Vagina (tissue), 2 donors: ENCODE measurements around the gene FCN1. TPM values are rescaled to one million over a fixed set of nuclear protein-coding genes. Genes with fewer than 3 reads are reported as not detected.
A peak's percentile ranks its signal among the peaks of the same experiment; 100 is the strongest.

ENCODE experiments used
- DNase-seq, 2 donors: peaks; one replicate each; pipeline ENCODE4 v3.0.0-alpha.2; 2017; ENCODE audit errors: extremely low spot score in 2 of 2
- H3K27ac ChIP-seq: fragments of 200-600 bp; sonication (generic); one replicate; pipeline ENCODE4 v1.5.1; 2019
- H3K27me3 ChIP-seq: fragments of 200-600 bp; sonication (generic); one replicate; pipeline ENCODE4 v1.5.1; 2019
- H3K36me3 ChIP-seq, 2 donors: fragments of 200-600 bp; sonication (generic); one replicate each; pipeline ENCODE4 v1.5.1; 2017 to 2019
- H3K4me1 ChIP-seq: fragments of 200-600 bp; sonication (generic); one replicate; pipeline ENCODE4 v1.5.1; 2019
- H3K4me3 ChIP-seq, 2 donors: fragments of 200-600 bp; sonication (generic); 1 replicate in 1 of 2; 2 replicates in 1 of 2; pipeline ENCODE4 v1.5.1; 2016 to 2019
- H3K9me3 ChIP-seq: fragments of 200-600 bp; sonication (generic); one replicate; pipeline ENCODE4 v1.5.1; 2019
- CTCF ChIP-seq, 3 experiments: fragments of 450-650 bp in 2 of 3; fragments of 200-600 bp in 1 of 3; sonication (generic) in 1 of 3; IDR thresholded peaks; one replicate each; pipeline ENCODE4 v1.5.1; 2017 to 2019; ENCODE audit warnings: antibody characterized with exemption in 3 of 3, mild to moderate bottlenecking in 2 of 3, moderate library complexity in 2 of 3
- POLR2A ChIP-seq, 2 donors: fragments of 450-650 bp; IDR thresholded peaks; one replicate each; pipeline ENCODE4 v1.6.1; 2017; ENCODE audit warnings: antibody characterized with exemption in 2 of 2, mild to moderate bottlenecking in 2 of 2, moderate library complexity in 2 of 2
- POLR2AphosphoS5 ChIP-seq, 2 donors: sonication (generic); formaldehyde crosslinking; IDR thresholded peaks; one replicate each; pipeline ENCODE4 v1.9.0; 2017; ENCODE audit warnings: antibody characterized with exemption in 2 of 2, mild to moderate bottlenecking in 2 of 2, low read depth in 1 of 2; ENCODE audit not compliant: insufficient read depth in 1 of 2
- intact Hi-C: fragments of 100-400 bp; cut with DNase I; formaldehyde crosslinking; loops from one replicate; pipeline ENCODE4 v1.15.1; 2023
- total RNA-seq: library from RNA; depleted of rRNA; stranded (reverse); fragments of >200 nt; gene quantifications from one replicate; pipeline ENCODE4 v1.2.3, GENCODE V29; 2016

Gene FCN1
- total RNA-seq, 1 donor from 2014 or later = 1.7 TPM

DNA sequence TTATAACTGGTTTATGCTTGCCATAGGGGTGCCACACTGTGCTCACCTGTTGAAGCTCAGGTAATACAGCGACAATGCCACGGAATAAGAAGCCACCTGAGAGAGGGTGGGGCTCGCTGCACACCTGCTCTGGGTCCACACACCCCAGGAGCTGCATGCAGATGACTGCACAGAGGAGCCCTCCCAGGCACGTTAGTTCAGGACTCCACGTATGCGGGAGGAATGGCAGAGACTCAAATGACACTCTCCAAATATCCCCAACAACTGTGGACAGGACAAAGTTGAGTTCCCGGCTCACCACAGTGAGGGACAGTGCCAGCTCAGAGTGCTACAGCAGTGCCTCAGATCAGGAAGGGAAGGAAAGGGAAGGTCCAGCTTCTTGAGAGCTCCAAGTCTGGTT, 5.8 kb upstream of the FCN1 start:
- H3K27ac ChIP-seq = no peak overlapping the region
- H3K36me3 ChIP-seq = no peaks in the 10 kb centered on the region
- H3K4me3 ChIP-seq = no peak overlapping the region
- intact Hi-C loops = no loop called here
- H3K9me3 ChIP-seq = no peaks in the 10 kb centered on the region
- DNase-seq = no peak
- no peak for TF ChIP-seq CTCF (IDR thresholded peaks at IDR 0.05)
- no peak for TF ChIP-seq POLR2AphosphoS5 (IDR thresholded peaks at IDR 0.05; ENCODE audit: insufficient read depth in 1 of 2, low read depth in 1 of 2)
- no peak for TF ChIP-seq POLR2A (IDR thresholded peaks at IDR 0.05)
- no peaks in the 10 kb centered on the region for H3K27me3 ChIP-seq
- H3K4me1 ChIP-seq = no peaks in the 10 kb centered on the region

DNA sequence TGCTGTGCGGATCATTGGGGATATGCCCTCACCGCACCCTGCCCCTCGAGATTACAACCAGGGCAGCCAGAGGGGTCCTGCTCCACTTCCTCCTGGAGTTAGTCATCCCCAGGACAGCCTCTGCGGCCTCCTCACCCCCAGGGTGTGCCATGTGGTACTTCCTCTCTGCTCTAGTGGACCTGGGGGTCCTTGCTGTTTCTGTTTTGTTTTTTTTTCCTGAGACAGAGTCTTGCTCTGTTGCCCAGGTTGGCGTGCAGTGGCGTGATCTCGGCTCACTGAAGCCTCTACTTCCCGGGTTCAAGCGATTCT, 5.2 kb upstream of the FCN1 start:
- H3K36me3 ChIP-seq = no peaks in the 10 kb centered on the region
- H3K4me1 ChIP-seq = no peaks in the 10 kb centered on the region
- H3K4me3 ChIP-seq = no peak overlapping the region
- TF ChIP-seq POLR2AphosphoS5 (IDR thresholded peaks at IDR 0.05; ENCODE audit: insufficient read depth in 1 of 2, low read depth in 1 of 2) (no peak), CTCF (IDR thresholded peaks at IDR 0.05) (no peak), POLR2A (IDR thresholded peaks at IDR 0.05) (no peak)
- H3K27ac ChIP-seq = no peak overlapping the region
- H3K27me3 ChIP-seq = no peaks in the 10 kb centered on the region
- intact Hi-C loops = no loop called here
- H3K9me3 ChIP-seq = no peaks in the 10 kb centered on the region
- DNase-seq = no peak

- TF ChIP-seq POLR2AphosphoS5 (IDR thresholded peaks at IDR 0.05; ENCODE audit: insufficient read depth in 1 of 2, low read depth in 1 of 2) = no peak
- no peak for TF ChIP-seq POLR2A (IDR thresholded peaks at IDR 0.05)
- no peak for TF ChIP-seq CTCF (IDR thresholded peaks at IDR 0.05)
- H3K27ac ChIP-seq = no peak overlapping the region
- H3K4me1 ChIP-seq = no peaks in the 10 kb centered on the region
- no peaks in the 10 kb centered on the region for H3K9me3 ChIP-seq
- no peak overlapping the region for H3K4me3 ChIP-seq
- intact Hi-C loops = no loop called here
- H3K27me3 ChIP-seq = no peaks in the 10 kb centered on the region
- peak in 1 of 2 donors; percentile 67 for DNase-seq
- H3K36me3 ChIP-seq = no peaks in the 10 kb centered on the region
Observed at GRCh38 chr9:134922066-134922931, 4.6 kb upstream of the FCN1 start.

DNA sequence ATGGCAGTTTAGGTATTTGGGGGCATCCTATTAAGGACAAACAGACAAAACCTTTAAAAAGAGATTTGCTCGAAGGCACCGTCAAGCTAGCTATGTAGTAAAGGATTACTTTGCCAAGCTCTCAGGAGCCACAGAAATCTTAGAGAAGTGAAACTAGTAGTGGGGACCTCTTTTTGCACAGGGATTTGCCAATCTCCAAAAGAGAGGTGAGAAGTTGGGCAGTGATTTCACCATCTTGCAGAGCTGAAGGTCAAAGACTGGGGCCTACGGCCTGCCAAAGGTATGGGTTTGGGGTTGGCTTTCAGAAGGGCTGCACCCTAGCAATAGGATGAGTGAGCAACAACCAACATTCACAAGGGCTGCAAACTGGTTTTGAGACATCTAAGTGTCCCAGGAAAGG, 1.6 kb upstream of the FCN1 start:
- no peak for DNase-seq
- no peaks in the 10 kb centered on the region for H3K36me3 ChIP-seq
- intact Hi-C loops = no loop called here
- no peaks in the 10 kb centered on the region for H3K9me3 ChIP-seq
- H3K27me3 ChIP-seq = no peaks in the 10 kb centered on the region
- no peaks in the 10 kb centered on the region for H3K4me1 ChIP-seq
- TF ChIP-seq CTCF (IDR thresholded peaks at IDR 0.05) = no peak
- no peak for TF ChIP-seq POLR2AphosphoS5 (IDR thresholded peaks at IDR 0.05; ENCODE audit: insufficient read depth in 1 of 2, low read depth in 1 of 2)
- TF ChIP-seq POLR2A (IDR thresholded peaks at IDR 0.05) = no peak
- no peak overlapping the region for H3K27ac ChIP-seq
- H3K4me3 ChIP-seq = no peak overlapping the region

- Histone ChIP-seq H3K36me3 (no peaks in the 10 kb centered on the region), H3K4me1 (no peaks in the 10 kb centered on the region), H3K27me3 (no peaks in the 10 kb centered on the region), H3K27ac (no peak overlapping the region), H3K4me3 (no peak overlapping the region), H3K9me3 (no peaks in the 10 kb centered on the region)
- DNase-seq = no peak
- TF ChIP-seq CTCF (IDR thresholded peaks at IDR 0.05) (no peak), POLR2A (IDR thresholded peaks at IDR 0.05) (no peak), POLR2AphosphoS5 (IDR thresholded peaks at IDR 0.05; ENCODE audit: insufficient read depth in 1 of 2, low read depth in 1 of 2) (no peak)
- intact Hi-C loops = no loop called here
Observed at GRCh38 chr9:134918646-134919045, 934 bp upstream of the FCN1 start.
